Caco-2 (cell line): ENCODE results near the gene LCAT. TPM values are rescaled to one million over a fixed set of nuclear protein-coding genes. Genes with fewer than 3 reads are reported as not detected.

ENCODE experiments used
- BruUV-seq: library from RNA; stranded (reverse); fragments of 400-500 nt; replicated peaks from 2 replicates; lab custom pipeline; 2021; lab: Mats Ljungman, UMichigan
- CTCF ChIA-PET: fragments of 300-600 bp; sonication (Branson Sonifier 250); formaldehyde crosslinking; loops from one replicate; lab custom pipeline; 2022; ENCODE audit warnings: antibody characterized with exemption; lab: Charles Lee
- POLR2A ChIA-PET: fragments of 300-600 bp; sonication (Branson Sonifier 250); formaldehyde crosslinking; loops from one replicate; lab custom pipeline; 2022; ENCODE audit warnings: antibody characterized with exemption; lab: Charles Lee
- DNase-seq, 2 experiments: peaks; one replicate each; pipeline versions ENCODE4 v3.0.0 to v3.0.0-alpha.2; 2020 to 2022
- H3K27me3 ChIP-seq: replicated peaks from 2 replicates; pipeline ENCODE4 v1.6.0; 2011; ENCODE audit warnings: low read length; ENCODE audit not compliant: control insufficient read depth, insufficient read depth
- H3K36me3 ChIP-seq: 2 replicates; pipeline ENCODE4 v1.5.1; 2011; ENCODE audit warnings: low read length; ENCODE audit not compliant: control insufficient read depth, insufficient read depth
- H3K4me1 ChIP-seq: fragments of 250-450 bp; sonication (Bioruptor Pico); 2 replicates; pipeline ENCODE4 v1.5.1; 2020; ENCODE audit warnings: mild to moderate bottlenecking
- H3K4me3 ChIP-seq: 2 replicates; pipeline ENCODE4 v1.5.1; 2011; ENCODE audit warnings: low read depth, mild to moderate bottlenecking, control low read depth, low read length
- H3K9me3 ChIP-seq: fragments of 250-450 bp; sonication (Bioruptor Pico); 2 replicates; pipeline ENCODE4 v1.5.1; 2020; ENCODE audit warnings: mild to moderate bottlenecking, moderate library complexity
- H3K27ac Mint-ChIP-seq: one replicate; pipeline ENCODE4 v1.8.0; 2022; ENCODE audit warnings: mixed read lengths; ENCODE audit not compliant: unreplicated experiment
- H3K27me3 Mint-ChIP-seq: one replicate; pipeline ENCODE4 v1.8.0; 2022; ENCODE audit warnings: mixed read lengths; ENCODE audit not compliant: insufficient read depth, unreplicated experiment
- H3K36me3 Mint-ChIP-seq: one replicate; pipeline ENCODE4 v1.8.0; 2022; ENCODE audit warnings: mild to moderate bottlenecking, mixed read lengths; ENCODE audit not compliant: insufficient read depth, unreplicated experiment
- H3K4me1 Mint-ChIP-seq: one replicate; pipeline ENCODE4 v1.8.0; 2022; ENCODE audit warnings: low read depth, mixed read lengths; ENCODE audit not compliant: unreplicated experiment
- H3K4me3 Mint-ChIP-seq: one replicate; pipeline ENCODE4 v1.8.0; 2022; ENCODE audit warnings: mild to moderate bottlenecking, moderate library complexity, mixed read lengths; ENCODE audit not compliant: unreplicated experiment
- H3K9me3 Mint-ChIP-seq: one replicate; pipeline ENCODE4 v1.8.0; 2022; ENCODE audit warnings: mixed read lengths; ENCODE audit not compliant: unreplicated experiment
- CTCF ChIP-seq, 2 experiments: fragments of 200-600 bp in 1 of 2; IDR thresholded peaks; 1 replicate in 1 of 2; 2 replicates in 1 of 2; pipeline versions ENCODE4 v1.5.1 to v1.8.0; 2011 to 2022; ENCODE audit warnings: antibody characterized with exemption in 1 of 2, control low read depth in 1 of 2, inconsistent platforms in 1 of 2, low read depth in 1 of 2, low read length in 1 of 2, mild to moderate bottlenecking in 1 of 2, moderate library complexity in 1 of 2; ENCODE audit not compliant: insufficient read depth in 1 of 2, severe bottlenecking in 1 of 2, unreplicated experiment in 1 of 2
- intact Hi-C: fragments of 100-400 bp; cut with micrococcal nuclease; formaldehyde crosslinking; loops from one replicate; pipeline ENCODE4 v1.10.0; 2022; ENCODE audit not compliant: unreplicated experiment
- total RNA-seq: library from RNA; stranded (reverse); gene quantifications from 2 replicates; pipeline ENCODE4 v1.2.3, GENCODE V29; 2022

LCAT gene
- total RNA-seq, 1 experiment from 2014 or later = 33.3 TPM

DNA sequence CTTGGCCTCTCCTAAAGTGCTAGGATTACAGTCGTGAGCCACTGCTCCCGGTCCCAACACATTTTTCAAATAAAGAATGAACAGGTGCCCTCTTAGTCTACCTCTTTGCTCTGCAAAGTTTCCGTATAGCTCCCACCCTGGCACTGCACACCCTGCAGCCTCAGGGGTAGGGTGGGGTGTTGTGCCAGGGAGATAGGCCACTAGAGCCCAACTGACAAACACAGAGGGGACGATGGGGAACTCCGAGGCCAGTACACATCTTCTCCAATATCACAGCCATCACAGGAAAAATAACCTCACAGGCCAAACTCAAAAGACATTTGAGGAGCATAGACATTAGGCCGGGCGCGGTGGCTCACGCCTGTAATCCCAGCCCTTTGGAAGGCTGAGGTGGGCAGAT lies 27.2 kb upstream of the LCAT start:
- CTCF ChIA-PET = no interaction called here
- no peak overlapping the region for H3K27ac Mint-ChIP-seq

GRCh38 chr16:67969254-67970039 lies 25.5 kb upstream of the LCAT start:
- Histone ChIP-seq H3K36me3 (peaks cover 3% of the 10 kb centered on the region), H3K4me1 (peaks cover 29% of the 10 kb centered on the region), H3K27me3 (no peaks in the 10 kb centered on the region), H3K4me3 (peak overlapping the region; percentile 66), H3K9me3 (no peaks in the 10 kb centered on the region)
- DNase-seq = no peak
- TF ChIP-seq CTCF (IDR thresholded peaks at IDR 0.05; ENCODE audit: insufficient read depth in 1 of 2, low read depth in 1 of 2, low read length in 1 of 2, severe bottlenecking in 1 of 2, unreplicated experiment in 1 of 2) = no peak
- ChIA-PET CTCF (interaction anchor here (0.6 kb wide), 1 partner anchor 259 kb away, joined by 3 read pairs; no protein-coding TSS in a partner anchor), POLR2A (no interaction called here)
- BruUV-seq = no TSS peak
- Mint-ChIP-seq H3K4me3 (peak overlapping the region; percentile 89), H3K36me3 (peaks cover 33% of the 10 kb centered on the region), H3K4me1 (peaks cover 35% of the 10 kb centered on the region), H3K9me3 (no peaks in the 10 kb centered on the region), H3K27me3 (no peaks in the 10 kb centered on the region), H3K27ac (peak overlapping the region; percentile 93)
- intact Hi-C loops = no loop called here

More for the DNA sequence above, 27.2 kb upstream of the LCAT start:
- TF ChIP-seq CTCF (IDR thresholded peaks at IDR 0.05; ENCODE audit: insufficient read depth in 1 of 2, low read depth in 1 of 2, low read length in 1 of 2, severe bottlenecking in 1 of 2, unreplicated experiment in 1 of 2) = no peak
- BruUV-seq = no TSS peak
- H3K9me3 ChIP-seq = no peaks in the 10 kb centered on the region
- Mint-ChIP-seq H3K27me3 (no peaks in the 10 kb centered on the region), H3K4me3 (no peak overlapping the region), H3K36me3 (peaks cover 18% of the 10 kb centered on the region), H3K4me1 (peaks cover 22% of the 10 kb centered on the region), H3K9me3 (no peaks in the 10 kb centered on the region)
- intact Hi-C loops = no loop called here
- no peaks in the 10 kb centered on the region for H3K27me3 ChIP-seq
- no peak overlapping the region for H3K4me3 ChIP-seq
- DNase-seq = no peak
- H3K36me3 ChIP-seq = no peaks in the 10 kb centered on the region; the same call in 1 of the 2 replicates
- peaks cover 21% of the 10 kb centered on the region for H3K4me1 ChIP-seq
- POLR2A ChIA-PET = no interaction called here

- H3K9me3 ChIP-seq = no peaks in the 10 kb centered on the region
- intact Hi-C loops = loop anchor here (1.0 kb wide), 1 partner anchor 33 kb away; no protein-coding TSS in a partner anchor
- no peak for TF ChIP-seq CTCF (IDR thresholded peaks at IDR 0.05; ENCODE audit: insufficient read depth in 1 of 2, low read depth in 1 of 2, low read length in 1 of 2, severe bottlenecking in 1 of 2, unreplicated experiment in 1 of 2)
- Mint-ChIP-seq H3K27me3 (no peaks in the 10 kb centered on the region), H3K4me3 (peak within 1 kb of the TSS; percentile 89), H3K36me3 (peaks cover 33% of the 10 kb centered on the region), H3K4me1 (peaks cover 35% of the 10 kb centered on the region), H3K27ac (peak within 1 kb of the TSS; percentile 93), H3K9me3 (no peaks in the 10 kb centered on the region)
- no peaks in the 10 kb centered on the region for H3K27me3 ChIP-seq
- BruUV-seq = TSS peak; percentile 41
- peaks cover 29% of the 10 kb centered on the region for H3K4me1 ChIP-seq
- H3K4me3 ChIP-seq = peak within 1 kb of the TSS; percentile 66
- CTCF ChIA-PET = no interaction called here
- H3K36me3 ChIP-seq = peaks cover 3% of the 10 kb centered on the region
- POLR2A ChIA-PET = interaction anchor here (0.7 kb wide), 1 partner anchor 269 kb away, joined by 3 read pairs; no protein-coding TSS in a partner anchor
- peak; percentile 90 to 94 for DNase-seq
Observed at GRCh38 chr16:67968400-67969253, 24.7 kb upstream of the LCAT start, which contains the start of gene SLC12A4. TSS of gene SLC12A4 (minus strand) at chr16:67968637. CDS start at chr16:67968553, 84 bp downstream.
